Measurements from ENCODE around the gene MDM2.
"Not testable (repeated sequence)": the region's sequence is repeated elsewhere in the genome, so short reads cannot be mapped to it uniquely, and the experiment has no call there.

MDM2 gene

DNA sequence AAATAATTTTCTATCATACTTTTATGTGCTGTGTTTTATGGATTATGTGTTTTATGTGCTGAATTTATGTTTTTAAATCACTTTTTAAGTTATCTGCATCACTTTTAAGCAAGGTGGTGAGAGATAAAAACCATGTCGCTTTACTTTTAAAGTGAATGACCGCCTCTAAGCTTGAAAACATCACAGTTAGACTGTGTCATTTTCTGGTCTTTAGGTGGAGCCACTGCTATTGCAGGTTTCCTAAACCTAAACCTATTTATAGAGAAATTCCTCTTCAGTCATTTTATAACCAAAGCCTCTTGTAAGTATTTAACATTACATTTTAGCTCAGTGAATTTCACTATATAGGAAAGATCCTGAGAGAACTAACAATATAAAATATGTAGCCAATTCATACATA lies 21.0 kb upstream of the MDM2 start:
- no peak for DNase-seq

- no peak for DNase-seq
Measured at GRCh38 chr12:68788554-68789143, 19.3 kb upstream of the MDM2 start.

GRCh38 chr12:68789144-68789878 lies 18.7 kb upstream of the MDM2 start:
- no peak for DNase-seq

GRCh38 chr12:68790081-68790951 lies 17.7 kb upstream of the MDM2 start:
- no peak for DNase-seq

- no peak for DNase-seq
Measured at GRCh38 chr12:68790952-68791234, 17.1 kb upstream of the MDM2 start.

DNA sequence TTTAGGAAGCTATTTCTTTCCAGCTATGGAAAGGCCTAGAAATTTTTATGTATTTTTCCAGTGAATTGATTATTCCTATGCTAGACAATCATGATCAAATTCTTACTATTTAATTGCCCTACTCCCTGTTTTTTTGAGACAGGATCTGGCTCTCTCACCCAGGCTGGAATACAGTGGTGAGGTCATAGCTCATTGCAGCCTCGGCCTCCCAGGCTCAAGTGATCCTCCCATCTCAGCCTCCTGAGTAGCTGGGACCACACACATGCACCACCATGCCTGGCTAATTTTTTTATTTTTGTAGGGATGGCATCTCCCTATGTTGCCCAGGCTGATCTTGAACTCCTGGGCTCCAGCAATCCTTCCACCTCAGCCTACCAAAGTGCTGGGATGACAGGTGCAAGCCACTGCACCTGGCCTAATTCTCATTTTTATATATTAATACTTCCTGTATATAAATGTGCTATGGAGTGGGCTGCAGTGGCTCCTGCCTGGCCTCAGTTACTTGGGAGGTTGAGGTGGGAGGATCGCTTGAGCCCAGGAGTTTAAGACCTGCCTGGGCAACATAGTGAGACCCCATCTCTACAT lies 16.0 kb upstream of the MDM2 start:
- no peak for DNase-seq

DNA sequence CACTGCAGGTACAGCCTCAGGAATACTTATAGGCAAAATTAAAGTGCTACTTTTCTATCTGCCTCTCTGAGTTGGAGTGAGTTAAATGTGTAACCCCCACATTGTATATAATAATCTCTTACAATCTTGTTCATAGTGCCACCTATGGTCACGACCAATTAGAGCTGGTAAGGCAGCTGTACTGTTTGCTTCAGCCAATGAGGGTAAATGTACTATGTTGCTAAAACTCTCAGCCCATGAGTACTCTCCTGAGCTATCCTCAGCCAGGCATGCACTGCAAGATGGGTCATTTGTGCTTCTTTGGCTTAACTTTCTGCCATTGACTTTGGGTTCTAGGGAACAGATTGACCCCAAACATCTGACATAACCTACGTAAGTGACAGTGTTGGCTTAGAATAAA lies 15.0 kb upstream of the MDM2 start:
- no peak for DNase-seq

DNA sequence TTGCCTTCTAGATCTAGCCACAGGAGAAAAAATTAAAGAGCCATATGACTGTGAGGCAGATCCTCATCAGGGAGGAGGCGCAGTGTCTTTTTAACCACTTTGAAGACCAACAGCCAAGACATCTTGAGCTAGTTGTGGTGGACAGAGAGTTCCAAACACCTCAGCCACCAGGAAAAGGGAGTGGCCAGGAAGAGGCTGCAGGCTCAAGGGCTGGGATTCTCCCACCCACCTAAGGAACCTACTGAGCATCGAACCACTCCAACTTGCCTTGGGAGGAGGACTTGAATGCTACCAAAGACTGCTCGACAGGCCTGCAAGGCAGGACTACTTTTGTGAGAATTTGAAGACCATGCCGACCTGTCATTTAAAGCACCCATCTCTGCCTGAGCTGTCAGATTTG lies 14.5 kb upstream of the MDM2 start:
- DNase-seq = no peak

GRCh38 chr12:68793975-68794652 lies 13.9 kb upstream of the MDM2 start:
- DNase-seq = no peak

DNA sequence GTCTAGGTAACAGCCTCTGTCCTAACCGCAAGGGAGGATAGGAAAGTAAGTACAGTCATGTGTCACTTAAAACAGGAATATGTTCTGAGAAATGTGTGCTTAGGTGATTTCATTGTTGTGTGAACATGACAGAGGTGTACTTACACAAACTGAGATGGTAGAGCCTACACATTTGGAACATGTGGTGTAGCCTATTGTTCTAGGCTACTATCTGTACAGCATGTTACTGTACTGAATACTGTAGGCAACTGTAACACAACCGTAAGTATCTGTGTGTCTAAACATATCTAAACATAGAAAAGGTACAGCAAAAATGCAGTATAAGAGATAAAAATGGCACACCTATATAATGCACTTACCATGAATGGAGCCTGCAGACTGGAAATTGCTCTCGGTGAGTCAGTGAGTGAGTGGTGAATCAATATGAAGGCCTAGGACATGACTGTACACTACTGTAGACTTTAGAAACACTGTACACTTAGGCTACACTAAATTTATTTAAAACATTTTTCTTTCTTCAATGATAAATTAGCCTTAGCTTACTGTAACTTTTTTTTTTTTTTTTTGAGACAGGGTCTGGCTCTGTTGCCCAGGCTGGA lies 13.2 kb upstream of the MDM2 start:
- no peak for DNase-seq

DNA sequence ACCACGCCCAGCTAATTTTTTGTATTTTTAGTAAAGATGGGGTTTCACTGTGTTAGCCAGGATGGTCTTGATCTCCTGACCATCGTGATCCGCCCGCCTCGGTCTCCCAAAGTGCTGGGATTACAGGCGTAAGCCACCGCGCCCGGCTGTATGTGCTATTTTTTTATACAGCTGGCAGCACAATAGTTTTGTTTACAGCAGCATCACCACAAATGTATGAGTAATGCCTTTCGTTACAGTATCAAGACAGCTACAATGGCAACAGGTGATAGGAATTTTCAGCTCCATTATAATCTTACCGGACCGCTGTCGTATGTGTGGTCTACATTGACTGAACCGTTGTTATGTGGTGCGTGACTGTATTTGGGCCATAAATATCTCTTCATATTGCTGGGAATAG lies 11.6 kb upstream of the MDM2 start:
- no peak for DNase-seq

DNA sequence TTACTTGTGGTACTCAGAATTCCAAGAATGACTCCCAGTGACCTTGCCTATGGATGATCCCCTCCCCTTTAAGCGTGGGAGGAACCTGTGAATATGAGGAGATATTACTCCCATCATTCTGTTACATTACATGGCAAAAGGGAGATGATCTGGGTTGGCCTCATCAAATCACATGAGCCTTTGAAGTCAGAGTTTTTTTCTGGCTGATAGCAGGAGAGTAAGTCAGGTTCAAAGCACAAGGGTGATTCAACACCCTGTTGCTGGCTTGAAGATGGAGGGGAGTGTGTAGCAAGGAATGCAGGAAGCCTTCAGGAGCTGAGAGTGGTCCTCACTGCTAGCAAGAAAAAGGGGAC lies 9.1 kb upstream of the MDM2 start:
- no peak for DNase-seq

- DNase-seq = no peak
Measured at GRCh38 chr12:68800294-68800693, 7.7 kb upstream of the MDM2 start.

- not testable (repeated sequence) for DNase-seq
Measured at GRCh38 chr12:68801124-68801523, 6.9 kb upstream of the MDM2 start.

DNA sequence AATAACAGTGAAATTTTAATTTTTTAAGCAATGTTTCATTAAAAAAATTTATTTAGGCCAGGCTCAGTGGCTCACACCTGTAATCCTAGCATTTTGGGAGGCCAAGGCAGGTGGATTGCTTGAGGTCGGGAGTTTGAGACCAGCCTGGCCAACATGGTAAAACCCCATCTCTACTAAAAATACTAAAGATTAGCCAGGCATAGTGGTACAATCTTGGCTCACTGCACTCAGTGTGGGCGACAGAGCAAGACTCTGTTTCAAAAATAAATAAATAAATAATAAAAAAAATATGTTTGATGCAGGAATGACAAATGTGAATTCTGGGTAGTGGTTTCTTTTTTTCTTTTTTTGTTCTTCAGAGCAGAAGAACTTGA lies 5.6 kb upstream of the MDM2 start:
- DNase-seq = not testable (repeated sequence)

DNA sequence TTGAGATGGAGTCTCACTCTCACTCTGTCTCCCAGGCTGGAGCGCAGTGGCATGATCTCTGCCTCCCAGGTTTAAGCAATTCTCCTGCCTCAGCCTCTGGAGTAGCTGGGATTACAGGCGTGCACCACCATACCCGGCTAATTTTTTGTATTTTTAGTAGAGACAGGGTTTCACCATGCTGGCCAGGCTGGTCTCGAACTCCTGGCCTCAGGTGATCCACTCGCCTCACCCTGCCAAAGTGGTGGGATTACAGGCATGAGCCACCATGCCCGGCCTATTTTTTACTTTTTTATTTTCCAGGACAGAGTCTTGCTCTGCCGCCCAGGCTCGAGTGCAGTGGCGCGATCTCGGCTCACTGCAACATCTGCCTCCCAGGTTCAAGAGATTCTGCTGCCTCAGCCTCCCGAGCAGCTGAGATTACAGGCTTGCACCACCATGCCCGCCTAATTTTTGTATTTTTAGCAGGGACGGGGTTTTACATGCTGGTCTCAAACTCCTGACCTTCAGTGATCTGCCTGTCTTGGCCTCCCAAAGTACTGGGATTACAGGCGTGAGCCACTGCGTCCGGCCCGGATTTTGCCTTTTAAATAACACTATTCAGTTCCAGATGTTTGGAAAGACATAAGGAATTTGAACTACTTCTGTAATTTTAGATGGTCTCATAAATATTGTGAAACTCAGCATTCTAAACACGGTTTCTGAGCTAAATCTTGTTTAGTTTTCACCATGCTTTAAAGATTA lies 4.9 kb upstream of the MDM2 start:
- not testable (repeated sequence) for DNase-seq

GRCh38 chr12:68803948-68804656 lies 3.9 kb upstream of the MDM2 start:
- DNase-seq = no peak

GRCh38 chr12:68804657-68805591 lies 3.1 kb upstream of the MDM2 start:
- DNase-seq = no peak

- no peak for DNase-seq
Measured at GRCh38 chr12:68805592-68806120, 2.3 kb upstream of the MDM2 start.

Data from C1 segment of cervical spinal cord (tissue), 14 donors.